K562 (cell line): Measurements from ENCODE around the gene PEX3. TPM values are rescaled to one million over a fixed set of nuclear protein-coding genes. Genes with fewer than 3 reads are reported as not detected.

Experiments used
- CBFA2T2 ChIP-seq: fragments of 450-650 bp; conservative IDR thresholded peaks from 2 replicates; pipeline ENCODE4 v1.6.1; 2017; ENCODE audit warnings: mild to moderate bottlenecking
- CBFB ChIP-seq: sonication (generic); formaldehyde crosslinking; IDR thresholded peaks from 2 replicates; pipeline ENCODE4 v1.4.0; 2020; ENCODE audit warnings: mild to moderate bottlenecking, missing genetic modification reagents
- DMBX1 ChIP-seq: fragments of 250-450 bp; sonication (Bioruptor Pico); IDR thresholded peaks from 2 replicates; pipeline ENCODE4 v1.8.0; 2022; ENCODE audit warnings: inconsistent platforms, mild to moderate bottlenecking, moderate library complexity, borderline replicate concordance
- FOSL1 ChIP-seq: fragments of 200-800 bp; sonication (Bioruptor generic); conservative IDR thresholded peaks from 2 replicates; pipeline ENCODE4 v1.6.1; 2016; ENCODE audit warnings: missing genetic modification characterization, missing compliant biosample characterization
- HINFP ChIP-seq: fragments of 450-650 bp; conservative IDR thresholded peaks from 2 replicates; pipeline ENCODE4 v1.6.1; 2016; ENCODE audit warnings: missing genetic modification characterization, low read depth, mild to moderate bottlenecking, control low read depth, missing compliant biosample characterization
- HNRNPL ChIP-seq: fragments of 200-400 bp; formaldehyde crosslinking; IDR thresholded peaks from 2 replicates; pipeline ENCODE4 v1.6.1; 2017; ENCODE audit warnings: low read depth, mild to moderate bottlenecking, low read length
- IRF1 ChIP-seq: sonication (generic); formaldehyde crosslinking; IDR thresholded peaks from 2 replicates; pipeline ENCODE4 v1.8.0; 2022; ENCODE audit warnings: missing genetic modification reagents, mild to moderate bottlenecking, borderline replicate concordance
- MIER1 ChIP-seq: fragments of 450-650 bp; IDR thresholded peaks from 2 replicates; pipeline ENCODE4 v1.6.1; 2016; ENCODE audit warnings: antibody characterized with exemption, mild to moderate bottlenecking, low read depth
- NCOA4 ChIP-seq: fragments of 450-650 bp; IDR thresholded peaks from 2 replicates; pipeline ENCODE4 v1.6.1; 2018; ENCODE audit warnings: mild to moderate bottlenecking; ENCODE audit not compliant: partially characterized antibody
- RBM15 ChIP-seq: fragments of 200-400 bp; formaldehyde crosslinking; IDR thresholded peaks from 2 replicates; pipeline ENCODE4 v1.6.1; 2018; ENCODE audit warnings: mild to moderate bottlenecking, low read length, moderate library complexity; ENCODE audit not compliant: insufficient read depth
- SETDB1 ChIP-seq: IDR thresholded peaks from one replicate; pipeline ENCODE4 v1.6.1; 2012; ENCODE audit warnings: low read length, control low read depth, inconsistent platforms
- TEAD2 ChIP-seq: fragments of 450-650 bp; IDR thresholded peaks from 2 replicates; pipeline ENCODE4 v1.6.1; 2016; ENCODE audit warnings: missing genetic modification characterization, control low read depth, missing compliant biosample characterization
- TFAP4 ChIP-seq: sonication (generic); formaldehyde crosslinking; IDR thresholded peaks from 2 replicates; pipeline ENCODE4 v1.8.0; 2022; ENCODE audit warnings: missing genetic modification reagents, mild to moderate bottlenecking, moderate library complexity, borderline replicate concordance
- THRA ChIP-seq: fragments of 450-650 bp; IDR thresholded peaks from 2 replicates; pipeline ENCODE4 v1.6.1; 2017; ENCODE audit warnings: mild to moderate bottlenecking, moderate library complexity
- ZKSCAN8 ChIP-seq: fragments of 200-800 bp; sonication (Bioruptor generic); IDR thresholded peaks from 2 replicates; pipeline ENCODE4 v1.6.1; 2016; ENCODE audit warnings: missing genetic modification characterization, missing compliant biosample characterization
- ZNF277 ChIP-seq: fragments of 250-450 bp; sonication (Bioruptor Pico); IDR thresholded peaks from 2 replicates; pipeline ENCODE4 v1.8.0; 2022; ENCODE audit warnings: inconsistent platforms, mild to moderate bottlenecking, moderate library complexity, borderline replicate concordance
- ZNF589 ChIP-seq: fragments of 200-800 bp; sonication (Bioruptor generic); IDR thresholded peaks from 2 replicates; pipeline ENCODE4 v1.6.1; 2016; ENCODE audit warnings: low read depth, missing genetic modification characterization, missing compliant biosample characterization
- ZNF780A ChIP-seq: fragments of 250-450 bp; sonication (Bioruptor Pico); IDR thresholded peaks from 2 replicates; pipeline ENCODE4 v1.5.0; 2021; ENCODE audit warnings: mild to moderate bottlenecking
- ZNF785 ChIP-seq: fragments of 250-450 bp; sonication (Bioruptor Pico); IDR thresholded peaks from 2 replicates; pipeline ENCODE4 v1.4.0; 2020; ENCODE audit warnings: mild to moderate bottlenecking
- polyA plus RNA-seq, 8 experiments: library from polyadenylated mRNA; depleted of rRNA in 4 of 8; stranded (reverse) in 5 of 8; unstranded in 3 of 8; fragments of >200 nt; fragmentation: Nextera tagmentation in 2 of 8; fragmentation: Illumina TruSeq in 1 of 8; extraction: Ambion mirVana in 2 of 8; extraction: Trizol in 1 of 8; gene quantifications; 2 replicates each; pipeline versions ENCODE4 v1.2.1 to v1.2.3, GENCODE V29; 2011 to 2014; ENCODE audit warnings: inconsistent platforms in 1 of 8, missing spikeins in 1 of 8
- total RNA-seq, 7 experiments: library from RNA; depleted of rRNA in 6 of 7; stranded (reverse); fragments of >200 nt in 6 of 7; fragmentation: Illumina TruSeq in 2 of 7; extraction: Trizol in 2 of 7; gene quantifications; 2 replicates each; pipeline versions ENCODE4 v1.2.1 to v1.2.3, GENCODE V29; 2011 to 2021; ENCODE audit warnings: low replicate concordance in 1 of 7

Gene PEX3
- total and polyA plus RNA-seq, 9 of the 15 experiments (the other 6 are each of a cell fraction or from before 2014, with no cell fraction given), result 17.3 to 69.6 (median 32.7) TPM

- TF ChIP-seq THRA (no peak), ZNF785 (no peak), TEAD2 (tag) (0 out of 2 replicates have a peak, but pooled peaks have one; percentile 16), SETDB1 (no peak), CBFA2T2 (peak; percentile 67), TFAP4 (CRISPR knock-in tag) (peak; percentile 96), ZNF277 (CRISPR knock-in tag) (no peak), MIER1 (no peak), FOSL1 (tag) (peak; percentile 67), IRF1 (CRISPR knock-in tag) (peak; percentile 90; the same call in 1 of the 2 replicates), DMBX1 (CRISPR knock-in tag) (no peak), RBM15 (no peak), ZNF780A (CRISPR knock-in tag) (no peak), HNRNPL (peak; percentile 50), HINFP (tag) (no peak), ZKSCAN8 (no peak), ZNF589 (CRISPR knock-in tag) (no peak; the same call in 1 of the 2 replicates), NCOA4 (no peak), CBFB (CRISPR knock-in tag) (no peak)
Observed at GRCh38 chr6:143510991-143511891, 60.6 kb downstream of the PEX3 start, which contains the start of gene FUCA2 (continued).
